RWPE1 (cell line): Measurements from ENCODE around the gene AEBP1.

Experiments
- CTCF ChIA-PET: fragments of 350-600 bp; sonication (Branson Sonifier 250); formaldehyde crosslinking; extraction: SDS; loops from one replicate; lab custom pipeline; 2021; lab: Yijun Ruan, JAX
- POLR2A ChIA-PET: fragments of 400-600 bp; formaldehyde crosslinking; extraction: SDS; loops from one replicate; lab custom pipeline; 2020; ENCODE audit warnings: antibody characterized with exemption; ENCODE audit not compliant: low non-redundant PET; lab: Yijun Ruan, JAX
- DNase-seq: peaks from one replicate; pipeline ENCODE4 v3.0.0; 2012; ENCODE audit warnings: low spot score
- H3K27ac ChIP-seq: fragments of 450-650 bp; 2 replicates; pipeline ENCODE4 v1.5.1; 2017
- CTCF ChIP-seq: fragments of 450-650 bp; conservative IDR thresholded peaks from 2 replicates; pipeline ENCODE4 v1.5.1; 2017; ENCODE audit warnings: low read depth, mild to moderate bottlenecking

Gene AEBP1

GRCh38 chr7:44116087-44116788 is 12.1 kb downstream of the AEBP1 start:
- no peak for TF ChIP-seq CTCF
- CTCF ChIA-PET, result interaction anchor here (0.5 to 0.7 kb wide), 2 partner anchors 17 to 451 kb away, joined by 3 to 4 read pairs; no protein-coding TSS in a partner anchor
- H3K27ac ChIP-seq, result peak overlapping the region; percentile 57
- DNase-seq, result no peak
- POLR2A ChIA-PET, result no interaction called here

- TF ChIP-seq CTCF, result no peak
- no peak for DNase-seq
- POLR2A ChIA-PET, result no interaction called here
- CTCF ChIA-PET, result interaction anchor here (0.6 to 0.7 kb wide), 2 partner anchors 450 to 456 kb away, joined by 3 read pairs; no protein-coding TSS in a partner anchor
- H3K27ac ChIP-seq, result peak overlapping the region; percentile 57
Measured at GRCh38 chr7:44116789-44117666, 12.9 kb downstream of the AEBP1 start.

GRCh38 chr7:44117801-44118429 is 13.8 kb downstream of the AEBP1 start:
- TF ChIP-seq CTCF, result no peak
- no peak for DNase-seq
- POLR2A ChIA-PET, result no interaction called here
- CTCF ChIA-PET, result no interaction called here
- peak overlapping the region; percentile 57 for H3K27ac ChIP-seq

GRCh38 chr7:44119829-44120380 is 15.8 kb downstream of the AEBP1 start:
- H3K27ac ChIP-seq, result peak overlapping the region; percentile 57
- ChIA-PET CTCF (interaction anchor here (0.6 kb wide), 1 partner anchor 97 kb away, joined by 3 read pairs; no protein-coding TSS in a partner anchor), POLR2A (interaction anchor here (0.5 kb wide), 1 partner anchor 13 kb away, joined by 7 read pairs; no protein-coding TSS in a partner anchor)
- no peak for DNase-seq
- TF ChIP-seq CTCF, result no peak

- CTCF ChIA-PET, result no interaction called here
- POLR2A ChIA-PET, result no interaction called here
- H3K27ac ChIP-seq, result peak overlapping the region; percentile 57; the same call in 1 of the 2 replicates
- no peak for DNase-seq
- TF ChIP-seq CTCF, result no peak
Measured at GRCh38 chr7:44120395-44120794, 16.2 kb downstream of the AEBP1 start.
